ENCODE results near the gene S100A11. TPM values are rescaled to one million over a fixed set of nuclear protein-coding genes. Genes with fewer than 3 reads are reported as not detected.

Gene S100A11
- polyA plus RNA-seq, 1 donor: 146 TPM

DNA sequence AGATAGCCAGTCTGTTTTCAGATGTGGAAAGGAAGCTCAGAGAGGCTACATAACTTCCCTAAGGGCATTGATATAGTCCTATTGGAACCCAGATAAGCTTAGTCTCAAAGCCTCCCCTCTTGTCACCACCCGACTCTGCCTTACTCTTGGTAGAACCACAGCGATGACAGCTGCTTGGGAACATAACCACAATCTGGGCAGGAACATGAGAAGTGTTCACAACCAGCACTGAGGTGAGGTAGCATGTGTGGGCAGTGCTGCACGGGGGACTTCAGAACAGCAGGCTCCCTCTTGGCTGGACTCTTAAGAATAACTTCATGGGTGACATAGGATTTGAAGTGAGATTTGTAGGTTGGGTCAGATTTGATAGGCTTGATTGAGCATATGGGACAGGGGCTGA lies 33.8 kb downstream of the S100A11 start:
- DNase-seq (ENCODE audit: low read depth): no peak

DNA sequence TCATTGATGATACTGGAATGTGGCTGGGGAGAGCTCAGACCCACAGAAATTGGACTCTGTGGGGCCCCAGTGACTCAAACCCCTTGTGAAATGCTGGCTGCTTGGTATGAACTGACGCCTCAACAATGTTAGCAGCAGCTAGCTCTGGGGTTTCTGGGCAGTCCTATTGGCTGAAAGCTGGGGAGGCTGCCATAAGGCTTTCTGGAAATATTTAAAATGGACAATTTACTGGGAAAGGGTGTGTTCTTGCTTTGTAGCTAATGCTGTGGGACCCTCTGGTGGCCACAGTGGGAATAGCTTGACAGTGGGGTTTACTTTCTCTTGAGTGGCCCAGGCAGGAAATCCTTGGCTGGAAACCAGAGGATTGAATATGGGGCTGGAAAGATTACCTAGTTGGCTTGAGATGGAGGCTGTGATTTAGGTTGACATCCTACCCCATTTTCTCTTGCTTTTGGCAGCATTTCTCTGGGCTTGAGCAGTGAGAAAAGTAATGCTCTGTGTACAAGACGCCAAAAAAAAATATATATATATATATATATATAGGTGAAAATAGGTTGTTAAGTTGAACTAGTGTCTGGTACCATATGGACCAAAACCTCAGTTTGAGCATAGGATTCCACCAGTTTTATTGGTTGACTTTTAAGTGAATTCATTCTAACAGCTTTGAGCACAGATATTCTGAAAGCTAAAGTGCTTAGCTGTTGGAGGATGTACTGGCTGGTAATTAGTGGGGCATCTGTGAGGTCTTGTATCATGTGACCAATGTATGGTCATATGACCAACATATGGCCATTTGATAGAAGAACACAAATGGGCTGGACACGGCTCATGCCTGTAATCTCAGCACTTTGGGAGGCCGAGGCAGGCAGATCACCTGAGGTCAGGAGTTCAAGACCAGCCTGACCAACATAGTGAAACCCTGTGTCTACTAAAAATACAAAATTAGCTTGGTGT lies 34.9 kb downstream of the S100A11 start:
- DNase-seq (ENCODE audit: low read depth): no peak

DNA sequence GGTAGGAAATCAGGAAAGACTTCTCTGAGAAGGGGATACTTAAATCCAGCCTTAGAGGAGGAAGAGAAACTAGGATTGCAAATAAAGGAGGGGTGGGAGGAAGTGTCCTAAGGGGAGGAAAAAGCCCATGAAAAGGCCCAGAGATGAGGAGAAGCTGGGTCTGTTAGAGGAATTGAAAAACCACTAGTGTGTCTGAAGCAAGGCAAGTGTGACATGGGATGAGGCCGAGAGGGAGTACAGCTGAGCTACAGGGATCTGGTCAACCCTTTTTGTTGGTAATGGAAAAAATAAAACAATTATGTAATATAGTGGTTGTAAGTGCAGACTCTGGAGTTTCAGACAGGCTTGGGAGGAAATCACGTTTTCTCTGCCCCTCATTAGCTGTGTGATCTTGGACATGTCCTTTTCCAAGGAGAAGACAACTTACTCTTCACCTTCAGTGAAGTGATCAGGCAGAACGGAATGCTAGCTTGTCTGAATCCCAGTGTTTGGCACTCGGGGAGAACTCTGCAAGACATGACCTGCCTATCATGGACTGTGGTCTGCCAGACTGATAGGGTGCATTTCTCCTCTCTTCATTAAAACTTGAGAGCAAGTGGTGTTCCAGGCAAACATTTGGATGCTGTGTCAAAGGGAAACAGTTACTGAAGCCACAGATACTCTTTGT lies 35.7 kb downstream of the S100A11 start:
- no peak for DNase-seq (ENCODE audit: low read depth)

DNA sequence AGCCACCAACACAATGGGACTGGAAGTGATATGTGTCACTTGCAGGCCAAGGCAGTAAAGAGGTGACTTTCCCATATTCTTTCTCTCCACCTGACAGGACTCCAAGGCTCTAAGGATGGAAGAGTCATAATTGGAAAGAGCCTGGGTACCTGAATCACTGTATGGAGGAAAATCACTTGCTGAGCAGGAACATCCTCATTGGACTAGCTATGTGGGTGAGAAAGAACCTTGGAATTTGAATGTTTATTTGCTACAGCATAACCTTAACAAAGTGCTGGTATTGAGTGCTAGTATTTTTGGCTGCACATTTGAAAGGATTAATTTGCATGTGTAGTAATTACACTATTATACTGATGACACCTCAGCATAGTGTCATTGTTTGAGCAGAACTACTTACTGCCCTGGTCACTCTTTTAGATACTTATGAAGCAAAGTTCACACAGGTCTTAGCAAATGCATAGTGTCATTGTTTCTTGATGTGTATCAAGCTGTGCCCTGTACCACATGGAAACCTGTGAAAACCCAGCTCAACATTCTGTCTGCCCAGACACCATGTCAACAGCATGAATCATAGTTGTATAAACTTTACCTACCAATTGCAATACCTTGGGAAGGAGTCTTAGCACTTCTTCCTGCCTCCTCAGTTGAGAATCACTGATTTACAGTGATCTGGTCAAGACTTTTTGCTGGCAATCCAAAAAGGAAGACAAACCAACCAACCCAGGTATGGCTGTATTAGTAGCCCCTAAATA lies 38.0 kb downstream of the S100A11 start:
- DNase-seq (ENCODE audit: low read depth): no peak

DNA sequence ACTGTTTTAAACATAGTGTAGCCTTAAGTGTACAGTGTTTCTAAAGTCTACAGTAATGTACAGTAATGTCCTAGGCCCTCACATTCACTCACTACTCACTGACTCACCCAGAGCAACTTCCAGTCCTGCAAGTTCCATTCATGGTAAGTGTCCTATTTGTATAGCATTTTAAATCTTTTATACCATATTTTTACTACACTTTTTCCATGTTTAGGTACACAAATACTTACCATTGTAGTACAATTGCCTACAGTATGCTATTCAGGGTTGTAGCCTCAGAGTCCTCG lies 39.6 kb downstream of the S100A11 start:
- DNase-seq (ENCODE audit: low read depth): no peak

DNA sequence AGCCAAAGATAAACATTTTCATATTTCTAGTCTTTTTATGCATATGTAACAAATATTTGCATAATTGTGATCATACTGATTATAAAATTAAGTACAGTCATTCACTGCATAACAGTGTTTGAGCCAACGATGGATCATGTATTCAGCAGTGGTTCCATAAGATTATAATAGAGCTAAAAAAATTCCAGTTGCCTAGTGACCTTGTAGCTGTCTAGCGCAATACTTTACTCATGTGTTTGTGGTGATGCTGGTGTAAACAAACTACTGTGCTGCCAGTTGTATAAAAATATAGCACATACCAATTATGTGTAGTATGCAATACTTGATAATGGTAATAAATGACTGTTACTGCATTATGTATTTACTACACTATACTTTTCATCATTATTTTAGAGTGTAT lies 41.0 kb downstream of the S100A11 start:
- DNase-seq (ENCODE audit: low read depth): no peak

DNA sequence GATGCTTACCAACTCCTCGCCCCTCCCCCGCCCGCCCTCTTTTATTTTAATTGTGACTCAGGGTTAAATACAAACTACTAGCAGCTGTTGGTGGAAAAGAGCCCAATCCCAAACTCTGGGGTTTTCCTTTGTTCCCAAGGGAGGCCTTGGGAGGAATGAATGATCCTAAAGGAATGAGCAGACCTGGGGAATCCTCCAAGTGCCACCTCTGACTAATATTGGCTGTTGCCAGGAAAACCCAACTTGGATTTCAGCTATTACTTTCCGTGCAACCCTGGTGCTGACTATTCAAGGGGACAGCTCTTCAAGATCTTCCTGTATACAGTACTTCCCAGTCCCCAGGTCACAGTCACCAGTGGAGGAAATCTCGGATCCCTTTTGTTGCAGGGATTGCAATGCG lies 41.8 kb downstream of the S100A11 start:
- no peak for DNase-seq (ENCODE audit: low read depth)

DNA sequence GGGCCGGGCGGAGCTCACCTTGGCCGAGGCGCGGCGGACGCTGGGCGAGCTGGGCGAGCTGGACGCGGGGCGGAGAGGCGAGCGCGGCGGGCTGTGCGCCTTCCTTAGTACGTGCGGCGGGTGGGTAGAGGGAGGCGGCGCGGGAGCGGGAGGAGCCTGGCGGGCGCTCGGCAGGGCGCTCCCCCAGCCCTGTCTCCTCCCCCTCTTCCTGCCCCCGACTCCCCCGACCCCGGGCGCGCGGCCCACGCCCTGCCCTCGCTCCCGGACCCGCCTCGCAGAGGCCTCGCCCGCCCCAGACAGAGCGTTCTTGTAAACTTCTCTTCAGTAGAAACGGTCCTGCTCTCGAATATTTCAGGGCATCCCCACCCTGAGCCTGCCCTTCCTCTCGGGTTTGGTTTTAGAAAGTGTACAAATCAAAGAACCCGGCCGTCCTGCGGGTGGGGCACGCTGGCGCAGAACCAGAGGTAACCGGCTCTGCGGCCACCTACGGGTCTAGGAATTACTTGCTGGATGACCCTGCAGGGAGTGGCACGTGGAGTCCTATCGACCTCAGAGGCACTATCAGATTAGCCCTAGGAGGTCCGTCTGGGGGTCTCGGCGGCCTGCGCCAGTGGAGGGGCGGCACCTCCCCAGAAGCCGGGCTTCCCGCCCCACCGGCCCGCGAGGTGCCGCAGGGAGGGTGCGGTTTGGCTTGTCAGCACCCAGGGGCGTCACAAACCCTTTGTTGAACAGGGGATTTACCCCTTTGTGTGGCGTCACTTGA lies 42.9 kb downstream of the S100A11 start, which contains the start of gene S100A10:
Gene S100A10, minus strand, starts transcription at position 126 of the 763 bp plus-strand sequence. CDS start 7,629 bp downstream, outside the sequence.
- no peak for DNase-seq (ENCODE audit: low read depth)

DNA sequence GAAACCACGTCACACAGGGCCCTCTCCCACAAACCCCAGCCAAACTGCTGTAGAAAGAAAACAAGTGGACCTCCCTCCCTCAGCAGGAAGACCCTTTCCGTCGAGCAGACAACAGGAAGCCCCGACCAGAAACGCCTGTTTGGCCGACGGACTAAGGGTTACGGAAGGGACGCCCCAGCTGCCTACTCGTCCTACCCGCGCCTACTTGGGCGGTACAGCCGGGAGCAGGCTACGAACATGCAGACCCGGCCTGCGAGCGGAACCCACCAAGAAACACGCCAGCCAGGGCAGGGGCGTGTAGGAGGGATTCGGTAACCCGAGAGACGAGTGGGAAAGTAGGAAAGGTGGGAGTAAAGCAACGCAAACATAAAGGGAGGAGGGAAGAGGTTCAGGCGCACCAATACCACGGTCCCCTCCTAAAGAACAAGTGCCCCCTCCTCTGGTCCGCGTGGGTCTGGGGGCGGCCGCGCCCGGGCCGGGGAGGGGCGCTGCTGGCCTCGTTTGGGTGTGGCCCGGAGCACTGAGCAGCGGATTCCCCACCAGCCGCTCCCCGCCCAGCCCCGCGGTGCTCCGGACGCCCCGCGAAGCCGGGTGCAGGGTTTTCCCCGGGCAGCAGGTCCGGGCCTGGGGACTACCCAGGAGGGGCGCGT lies 43.6 kb downstream of the S100A11 start:
- DNase-seq (ENCODE audit: low read depth): no peak

DNA sequence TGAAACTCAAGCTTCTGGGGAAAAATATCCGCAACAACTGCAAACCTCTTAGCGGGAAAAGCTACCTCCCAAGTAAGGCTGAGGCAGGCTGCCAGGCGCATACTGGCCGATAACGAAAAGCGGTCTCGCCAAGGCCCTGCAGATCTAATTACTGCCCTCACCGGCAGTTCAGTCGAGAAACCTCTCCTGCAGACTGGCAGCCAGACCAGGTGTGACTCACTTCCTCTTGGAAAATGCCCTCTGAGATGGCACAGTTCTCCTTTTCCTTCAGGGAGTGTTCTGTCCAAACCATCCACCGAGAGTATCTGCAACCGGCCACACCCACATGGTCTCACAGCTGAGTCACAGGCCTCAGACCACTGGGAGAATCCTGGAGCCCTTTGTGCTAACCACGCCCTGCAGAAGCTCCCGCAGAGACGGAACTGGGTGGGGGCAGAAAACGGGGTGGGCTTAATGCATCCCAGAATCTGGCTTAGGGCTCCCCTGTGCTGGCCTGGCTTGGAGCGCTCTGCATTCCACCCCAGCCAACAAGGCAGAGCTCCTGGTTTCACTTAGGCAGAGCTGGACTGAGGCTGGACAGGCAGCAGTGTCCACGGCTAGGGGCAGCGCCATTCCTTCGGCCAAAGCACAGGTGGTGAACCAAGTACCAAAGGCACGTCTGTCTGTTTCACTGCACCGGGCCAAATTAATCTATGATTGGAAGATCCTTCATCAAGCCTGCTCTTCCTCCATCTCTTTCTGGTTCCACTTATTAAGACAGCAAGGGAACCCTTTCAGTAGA lies 44.3 kb downstream of the S100A11 start:
- DNase-seq (ENCODE audit: low read depth): no peak

DNA sequence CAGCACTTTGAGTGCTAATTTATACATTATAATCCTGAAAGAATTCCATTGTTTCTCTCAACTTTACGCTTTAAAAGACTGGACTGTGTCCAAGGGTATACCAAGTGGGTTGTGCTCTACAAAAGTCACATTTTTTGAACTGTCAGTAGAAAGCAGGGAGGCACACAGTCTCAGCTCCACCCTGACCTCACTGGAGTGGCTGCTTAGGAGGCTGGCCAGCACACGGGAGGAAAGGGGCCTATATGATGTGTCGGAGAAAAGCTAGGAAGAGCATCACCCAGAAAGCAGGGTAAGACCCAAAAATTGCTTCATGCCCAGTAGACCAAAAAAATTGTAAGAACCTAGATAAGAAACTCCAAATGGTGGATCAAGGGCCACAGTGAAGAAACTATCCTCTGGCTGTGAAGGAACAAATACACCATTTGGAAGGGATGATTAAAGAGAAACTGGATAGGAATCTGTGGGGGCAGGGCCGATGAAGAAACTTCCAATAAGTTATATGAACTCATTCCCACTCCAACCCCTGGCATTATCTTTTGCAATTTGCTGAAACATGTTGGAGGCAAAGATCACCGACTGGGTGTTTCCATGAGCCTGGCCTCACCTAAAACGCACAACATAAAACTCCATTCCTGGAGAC lies 45.0 kb downstream of the S100A11 start:
- DNase-seq (ENCODE audit: low read depth): no peak

DNA sequence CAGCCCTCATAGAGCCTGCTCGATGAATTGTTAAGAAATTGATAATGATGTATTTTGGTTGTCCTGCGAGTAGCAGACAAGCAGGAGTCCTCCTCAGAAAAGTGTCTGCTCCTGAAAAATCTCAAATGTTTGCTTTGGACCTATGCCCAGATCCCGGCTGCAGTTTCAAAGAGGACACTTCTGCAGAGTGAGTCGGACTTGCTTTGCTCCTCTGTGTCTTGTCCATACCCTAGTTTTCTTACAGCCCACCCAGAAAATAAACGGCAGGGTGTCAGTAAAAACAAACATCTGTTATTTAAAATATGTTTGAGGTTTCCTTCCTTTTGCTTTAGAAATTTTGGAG lies 46.0 kb downstream of the S100A11 start:
- DNase-seq (ENCODE audit: low read depth): no peak

DNA sequence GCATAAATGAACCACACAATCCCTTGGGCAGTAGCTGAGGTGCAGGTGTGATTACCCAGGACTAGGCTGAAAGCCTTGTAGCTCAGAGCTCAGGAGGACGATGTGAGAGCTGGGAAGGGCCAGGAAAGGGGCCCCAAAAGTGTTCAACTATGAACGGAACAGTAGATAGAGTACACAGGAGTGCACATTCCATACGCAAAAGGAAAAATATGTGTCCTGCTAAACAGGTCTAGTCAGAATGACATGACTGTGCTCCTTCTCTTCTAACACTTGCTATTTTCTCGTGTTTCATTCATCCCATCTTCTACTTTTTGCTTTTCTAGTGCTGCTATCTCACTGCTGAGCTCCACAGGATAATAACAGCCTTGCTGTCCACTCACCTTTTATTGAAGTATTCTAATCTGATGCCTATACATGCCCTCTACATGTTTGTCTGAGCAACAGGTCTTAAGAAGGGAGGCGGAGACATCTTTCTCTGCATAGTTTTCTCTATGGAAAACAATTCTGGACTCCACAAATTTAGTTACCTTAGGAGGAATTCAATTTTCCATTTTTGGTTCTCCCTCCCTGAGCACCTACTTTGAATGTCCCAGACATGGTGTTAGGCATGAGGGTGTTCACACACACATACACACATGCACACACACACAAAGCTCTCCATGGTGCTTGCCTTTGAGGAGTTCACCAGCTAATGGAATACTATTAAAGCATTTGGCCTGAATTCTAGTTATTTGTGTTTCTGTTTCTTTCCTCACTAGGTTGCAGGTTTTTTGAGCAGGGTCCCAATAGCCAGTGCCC lies 46.5 kb downstream of the S100A11 start:
- DNase-seq (ENCODE audit: low read depth): no peak

DNA sequence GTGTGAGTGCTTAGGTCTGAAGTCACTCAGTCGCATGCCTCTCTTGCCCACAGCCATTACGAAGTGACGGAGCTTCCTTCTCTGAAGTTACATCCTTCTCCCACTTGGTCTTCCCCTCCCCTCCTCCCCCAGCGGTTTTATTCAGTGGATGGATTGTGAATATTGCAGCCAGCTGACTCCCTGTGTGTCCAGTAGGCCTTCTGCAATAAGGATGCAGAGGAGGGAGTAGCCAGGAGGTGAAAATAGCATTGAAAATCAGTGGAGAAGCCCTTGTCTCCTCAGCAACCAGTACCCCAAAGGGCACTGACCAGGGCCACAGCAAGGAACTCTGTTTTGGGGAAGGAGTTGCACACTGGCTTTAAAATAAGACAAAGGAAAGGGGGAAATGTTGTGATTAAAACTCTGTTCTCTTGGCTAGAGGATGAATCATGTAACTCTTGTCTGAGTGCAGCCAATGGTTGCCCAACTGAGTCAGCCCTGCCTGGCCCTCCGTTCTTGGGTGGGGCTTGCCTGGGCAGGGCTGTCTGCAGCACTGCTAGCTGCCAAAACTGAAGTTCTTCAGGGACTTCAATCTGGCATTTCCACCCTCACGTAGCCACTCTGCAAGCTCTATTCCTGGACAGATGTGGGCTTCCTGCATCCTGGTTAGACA lies 47.5 kb downstream of the S100A11 start:
- DNase-seq (ENCODE audit: low read depth): no peak

DNA sequence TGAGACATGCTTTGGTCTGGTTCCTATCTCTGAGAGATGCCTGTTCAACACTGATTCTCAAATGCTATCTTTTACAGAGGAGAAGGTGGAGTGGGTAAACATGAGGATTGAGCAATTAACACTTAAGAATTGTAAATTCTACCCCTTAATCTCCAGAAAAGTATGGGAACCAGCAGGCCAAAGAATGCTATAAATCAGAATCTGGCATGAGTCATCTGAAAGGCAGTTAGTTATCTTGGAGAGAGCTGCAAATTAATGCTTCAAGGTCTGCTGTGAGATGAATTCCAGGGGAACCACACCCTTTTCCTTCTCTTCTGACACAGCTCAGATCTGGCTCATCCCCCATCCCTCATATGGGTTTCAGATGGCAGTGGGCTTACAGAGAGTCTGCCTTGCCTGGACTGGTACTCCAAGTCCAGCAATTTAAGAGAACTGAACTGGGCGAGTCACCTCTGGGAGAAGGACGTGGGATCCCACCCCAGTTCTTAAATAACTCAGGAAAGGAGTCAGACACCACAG lies 48.3 kb downstream of the S100A11 start:
- DNase-seq (ENCODE audit: low read depth): no peak

DNA sequence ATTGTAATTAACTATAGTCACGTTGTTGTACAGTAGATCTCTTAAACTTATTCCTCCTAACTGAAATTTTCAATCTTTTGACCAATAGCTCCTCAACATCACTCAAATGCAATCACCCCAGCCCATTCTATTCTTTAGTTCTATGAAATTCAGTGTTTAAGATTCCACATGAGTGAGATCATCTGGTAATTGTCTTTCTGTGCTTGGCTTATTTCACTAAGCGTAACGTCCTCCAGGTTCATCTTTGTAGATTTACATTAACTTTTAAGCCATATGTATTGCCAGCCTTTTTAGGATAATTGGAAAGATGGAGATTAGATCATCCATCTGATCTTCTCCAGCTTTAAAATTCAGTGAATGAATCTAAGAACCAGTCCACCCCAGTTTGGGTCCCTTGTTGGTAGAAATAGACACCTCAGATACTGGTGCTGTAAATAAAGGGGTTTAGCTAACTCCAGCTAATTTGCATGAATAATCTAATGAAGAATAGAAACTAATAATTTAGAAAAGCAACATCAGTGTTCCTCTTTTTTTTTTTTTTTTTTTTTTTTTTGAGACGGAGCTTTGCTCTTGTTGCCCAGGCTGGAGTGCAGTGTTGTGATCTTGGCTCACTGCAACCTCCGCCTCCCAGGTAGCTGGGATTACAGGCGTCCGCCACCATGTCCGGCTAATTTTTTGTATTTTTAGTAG lies 50.2 kb downstream of the S100A11 start:
- no peak for DNase-seq (ENCODE audit: low read depth)

DNA sequence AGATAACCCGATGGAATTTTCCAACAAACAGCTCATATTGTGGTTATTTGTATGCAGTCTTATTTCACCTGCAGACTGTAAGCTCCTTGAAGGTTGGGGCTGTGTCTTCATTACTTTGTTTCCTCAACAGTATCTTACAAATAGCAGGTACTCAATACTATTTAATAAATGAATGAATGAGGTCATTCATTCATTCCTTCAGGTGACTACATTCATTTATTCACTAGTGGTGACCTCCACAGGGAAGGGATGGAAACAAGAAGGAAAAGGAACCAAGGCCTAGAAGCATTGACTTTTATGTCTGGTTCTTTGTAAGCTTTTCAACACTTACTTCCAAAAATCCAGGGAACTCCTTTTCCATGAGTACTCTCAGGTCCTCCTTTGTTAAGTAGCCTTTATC lies 51.0 kb downstream of the S100A11 start:
- no peak for DNase-seq (ENCODE audit: low read depth)

DNA sequence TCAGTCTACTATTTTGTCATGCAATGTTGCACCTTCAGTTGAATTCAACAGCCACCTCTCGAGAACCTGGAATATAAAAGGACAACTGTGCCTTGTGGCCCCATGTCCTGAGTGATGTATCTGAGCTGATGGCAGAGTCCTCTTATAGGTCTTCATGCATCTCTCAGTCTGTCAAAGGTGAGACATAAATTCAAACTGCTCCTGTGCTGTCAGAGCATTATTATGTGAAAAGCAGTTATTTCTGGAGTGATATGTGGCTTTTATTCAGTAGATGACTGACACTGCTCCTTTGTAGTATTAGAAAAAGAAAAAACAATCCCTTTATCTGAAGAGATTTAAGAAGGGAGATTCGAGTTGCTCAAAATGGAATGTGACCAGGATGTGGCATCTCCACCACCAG lies 51.5 kb downstream of the S100A11 start:
- no peak for DNase-seq (ENCODE audit: low read depth)

All from forelimb muscle (tissue), 1 donor.